Measurements from ENCODE around the gene KDM4C.
A peak's percentile ranks its signal among the peaks of the same experiment; 100 is the strongest.
"Not testable (repeated sequence)": the region's sequence is repeated elsewhere in the genome, so short reads cannot be mapped to it uniquely, and the experiment has no call there.

Gene KDM4C

GRCh38 chr9:6757456-6758247, at the start of gene KDM4C:
TSS of gene KDM4C (plus strand) at chr9:6757973. CDS start at chr9:6792989, 35,016 bp downstream.
- DNase-seq (ENCODE audit: low read depth), result peak; percentile 92

GRCh38 chr9:6708732-6709131, 49.0 kb upstream of the KDM4C start:
- DNase-seq (ENCODE audit: low read depth), result no peak

DNA sequence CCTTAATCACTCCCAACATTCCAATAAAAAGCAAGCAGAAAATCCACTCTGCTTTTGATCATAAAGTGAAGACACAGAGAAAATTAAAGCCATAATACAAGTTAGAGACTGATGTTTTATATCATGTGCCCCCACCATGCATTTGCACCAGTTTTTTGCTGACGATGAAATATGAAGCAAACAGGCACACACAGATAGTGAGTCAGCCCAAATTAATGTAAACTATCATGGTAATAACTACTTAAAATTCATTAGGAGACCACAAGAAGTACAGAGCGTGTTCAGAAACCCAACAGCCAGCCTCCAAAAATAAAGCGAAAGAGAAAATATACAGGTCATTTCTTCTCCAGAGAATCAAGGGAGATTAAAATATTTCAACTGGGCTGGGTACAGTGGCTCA, 46.4 kb upstream of the KDM4C start:
- no peak for DNase-seq (ENCODE audit: low read depth)

DNA sequence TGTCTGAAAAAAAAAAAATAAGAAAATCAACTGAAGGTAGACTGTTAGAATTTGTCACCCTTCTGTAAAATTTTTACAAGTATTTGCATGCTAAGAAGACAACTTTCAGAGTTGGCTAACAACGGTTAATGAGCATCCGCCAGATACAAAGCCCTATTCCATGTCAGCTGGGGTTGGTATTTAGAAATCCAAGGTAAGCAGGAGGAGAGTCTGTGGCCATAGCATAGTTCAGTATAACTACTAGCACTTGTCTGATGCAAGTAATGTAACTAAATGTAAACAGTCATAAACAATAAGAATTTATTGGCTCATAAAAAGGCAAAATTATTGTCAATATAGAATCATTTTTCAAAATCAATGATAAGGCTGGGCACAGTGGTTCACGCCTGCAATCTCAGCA, 45.7 kb upstream of the KDM4C start:
- no peak for DNase-seq (ENCODE audit: low read depth)

DNA sequence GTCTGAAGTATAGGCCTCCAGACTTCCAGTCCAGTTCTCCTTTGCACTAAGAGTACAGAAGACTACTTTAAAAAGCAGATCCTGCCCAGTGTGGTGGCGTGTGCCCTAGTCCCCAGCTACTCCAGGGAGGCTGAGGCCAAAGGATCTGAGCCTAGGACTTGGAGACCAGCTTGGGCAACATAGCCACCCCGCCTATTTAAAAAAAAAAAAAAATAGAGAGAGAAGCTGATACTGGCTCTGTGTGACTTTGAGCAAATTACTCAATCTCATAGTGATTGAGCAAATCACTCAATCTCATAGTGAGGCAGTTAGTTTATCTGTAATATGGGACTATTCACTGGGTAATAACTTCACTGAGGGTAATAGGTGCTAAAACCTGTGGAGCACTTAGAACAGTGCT, 43.6 kb upstream of the KDM4C start:
- no peak for DNase-seq (ENCODE audit: low read depth)

- not testable (repeated sequence) for DNase-seq (ENCODE audit: low read depth)
These were observed 42.5 kb upstream of the KDM4C start for GRCh38 chr9:6715153-6715754.

DNA sequence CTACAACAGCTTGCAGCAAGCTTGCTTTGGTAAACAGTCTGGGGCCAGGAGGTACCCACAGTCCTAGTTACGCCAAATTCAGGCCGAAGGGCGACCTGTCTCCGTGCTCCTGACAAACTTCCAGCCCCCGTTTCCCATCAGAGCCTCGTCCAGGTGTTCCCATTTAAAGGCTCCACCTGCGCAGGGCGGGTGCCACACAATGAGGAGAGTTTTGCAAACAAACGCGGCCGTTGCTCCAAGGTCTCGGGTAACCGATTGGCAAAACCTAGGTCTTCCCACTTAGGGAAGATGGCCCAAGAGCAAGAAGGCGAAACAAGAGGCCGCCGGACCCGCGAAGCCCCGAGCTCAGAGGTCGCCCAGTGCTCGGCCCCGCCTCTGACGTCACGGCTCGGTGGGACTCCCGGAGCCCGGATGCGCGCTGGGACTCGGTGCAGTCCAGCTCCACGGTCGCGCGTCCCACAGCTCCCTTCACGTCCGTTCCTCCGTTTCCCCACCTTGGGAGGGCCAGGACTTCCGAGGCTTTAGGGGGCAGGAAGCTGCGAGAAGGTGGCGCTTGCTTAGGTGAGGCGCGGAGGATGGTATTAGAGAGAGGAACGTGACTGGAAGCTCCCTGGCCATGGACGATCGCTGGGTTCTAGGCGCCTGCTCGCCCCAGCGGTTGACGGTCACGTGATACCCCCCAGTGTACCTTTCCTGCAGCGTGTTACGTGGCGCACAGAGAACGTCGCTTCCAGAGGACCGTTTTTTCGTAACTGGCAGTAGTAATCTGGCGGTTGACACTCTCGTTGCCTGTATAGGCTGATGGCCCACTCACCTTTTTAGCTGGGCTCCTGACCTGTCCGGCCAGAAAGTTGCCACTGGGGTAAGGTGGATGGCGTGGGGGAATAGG, 41.8 kb upstream of the KDM4C start:
- DNase-seq (ENCODE audit: low read depth), result peak; percentile 53

- no peak for DNase-seq (ENCODE audit: low read depth)
These were observed 41.0 kb upstream of the KDM4C start for GRCh38 chr9:6716766-6717165.

DNA sequence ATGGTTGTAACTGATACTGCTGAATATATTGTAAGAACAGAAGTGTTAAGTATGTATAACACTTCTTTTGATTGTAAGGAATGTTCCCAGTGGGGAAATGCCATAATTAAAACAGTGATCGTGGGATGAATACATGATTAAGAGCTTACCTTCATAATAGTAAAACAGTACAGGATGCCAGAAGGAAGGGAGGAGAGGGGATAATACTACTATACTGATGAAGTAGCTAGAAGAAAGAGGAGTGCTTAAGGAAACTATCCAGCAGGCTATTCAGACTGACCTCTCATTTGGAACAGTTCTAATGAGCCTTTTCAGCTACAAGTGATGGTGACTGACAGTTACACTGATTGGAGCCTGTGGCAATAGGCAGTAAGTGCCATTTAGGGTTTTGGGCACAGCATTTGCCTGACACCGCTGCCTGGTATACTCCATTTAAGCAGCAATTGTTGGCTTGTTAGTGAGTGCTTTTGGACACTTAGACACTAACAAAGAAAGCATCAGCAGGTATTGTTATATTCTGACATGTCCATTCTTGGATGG, 33.8 kb upstream of the KDM4C start:
- no peak for DNase-seq (ENCODE audit: low read depth)

GRCh38 chr9:6733257-6733656, 24.5 kb upstream of the KDM4C start:
- no peak for DNase-seq (ENCODE audit: low read depth)

DNA sequence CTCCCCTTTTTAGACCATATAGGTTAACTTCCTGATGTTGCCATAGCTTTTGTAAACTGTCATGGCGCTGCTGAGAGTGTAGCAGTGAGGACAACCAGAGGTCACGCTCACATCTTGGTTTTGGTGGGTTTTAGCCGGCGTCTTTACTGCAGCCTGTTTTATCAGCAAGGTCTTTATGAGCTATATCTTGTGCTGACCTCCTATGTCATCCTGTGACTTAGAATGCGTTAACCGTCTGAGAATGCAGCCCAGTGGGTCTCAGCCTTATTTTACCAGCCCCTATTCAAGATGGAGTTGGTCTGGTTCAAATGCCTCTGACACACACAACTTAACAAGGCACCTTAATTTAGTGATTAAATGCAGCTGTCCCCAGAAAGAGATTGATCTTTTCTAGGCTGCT, 23.9 kb upstream of the KDM4C start:
- no peak for DNase-seq (ENCODE audit: low read depth)

DNA sequence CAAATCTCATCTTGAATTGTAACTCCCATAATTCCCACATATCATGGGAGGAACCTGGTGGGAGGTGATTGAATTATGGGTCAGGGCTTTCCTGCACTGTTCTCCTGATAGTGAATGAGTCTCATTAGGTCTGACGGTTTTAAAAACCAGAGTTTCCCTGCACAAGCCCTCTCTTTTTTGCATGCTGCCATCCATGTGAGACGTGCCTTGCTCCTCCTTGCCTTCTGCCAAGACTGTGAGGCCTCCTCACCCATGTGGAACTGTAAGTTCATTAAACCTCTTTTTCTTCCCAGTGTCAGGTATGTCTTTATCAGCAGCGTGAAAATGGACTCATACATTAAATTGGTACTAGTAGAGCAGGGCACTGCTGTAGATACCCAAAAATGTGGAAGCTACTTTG, 22.4 kb upstream of the KDM4C start:
- DNase-seq (ENCODE audit: low read depth), result no peak

GRCh38 chr9:6739218-6739617, 18.6 kb upstream of the KDM4C start:
- DNase-seq (ENCODE audit: low read depth), result no peak

DNA sequence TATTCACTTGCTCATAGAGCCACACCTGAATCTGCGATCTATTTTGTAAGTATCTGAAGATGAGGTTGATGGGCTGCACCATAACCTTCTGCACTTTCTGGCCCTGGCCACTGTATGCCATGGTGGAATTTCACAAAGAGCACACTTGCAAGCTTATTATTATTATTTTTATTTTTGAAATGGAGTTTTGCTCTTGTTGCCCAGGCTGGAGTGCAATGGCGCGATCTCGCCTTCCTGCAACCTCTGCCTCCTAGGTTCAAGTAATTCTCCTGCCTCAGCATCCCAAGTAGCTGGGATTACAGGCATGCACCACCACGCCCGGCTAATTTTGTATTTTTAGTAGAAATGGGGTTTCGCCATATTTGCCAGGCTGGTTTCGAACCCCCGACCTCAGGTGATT, 8.9 kb upstream of the KDM4C start:
- DNase-seq (ENCODE audit: low read depth), result not testable (repeated sequence)

DNA sequence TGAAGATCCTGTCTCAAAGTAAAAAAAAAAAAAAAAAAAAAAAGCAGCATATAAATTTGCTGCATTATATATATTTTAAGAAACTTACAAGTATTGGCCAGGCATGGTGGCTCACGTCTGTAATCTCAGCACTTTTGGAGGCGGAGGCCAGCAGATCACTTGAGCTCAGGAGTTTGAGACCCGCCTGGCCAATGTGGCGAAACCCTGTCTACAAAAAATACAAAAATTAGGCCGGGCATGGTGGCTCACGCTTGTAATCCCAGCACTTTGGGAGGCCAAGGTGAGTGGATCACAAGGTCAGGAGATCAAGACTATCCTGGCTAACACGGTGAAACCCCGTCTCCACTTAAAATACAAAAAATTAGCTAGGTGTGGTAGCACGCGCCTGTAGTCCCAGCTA, 2.9 kb upstream of the KDM4C start:
- DNase-seq (ENCODE audit: low read depth), result not testable (repeated sequence)

GRCh38 chr9:6757132-6757455, 679 bp upstream of the KDM4C start:
- DNase-seq (ENCODE audit: low read depth), result peak; percentile 61

DNA sequence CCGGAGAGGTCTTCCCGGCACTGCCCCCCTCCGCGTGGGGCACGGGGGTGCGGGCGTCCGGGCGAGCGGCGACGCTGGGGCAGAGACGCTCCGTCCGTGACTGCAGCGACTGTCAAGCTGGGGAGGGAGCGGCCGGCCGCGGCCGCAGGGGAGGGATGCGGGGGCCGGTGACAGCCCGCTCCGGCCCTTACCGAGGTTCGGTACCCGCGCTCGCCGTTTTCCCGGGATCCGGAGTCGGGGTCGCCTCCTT, 400 bp downstream of the KDM4C start:
- DNase-seq (ENCODE audit: low read depth), result no peak

- peak; percentile 33 for DNase-seq (ENCODE audit: low read depth)
These were observed 868 bp downstream of the KDM4C start for GRCh38 chr9:6758498-6759184.

DNA sequence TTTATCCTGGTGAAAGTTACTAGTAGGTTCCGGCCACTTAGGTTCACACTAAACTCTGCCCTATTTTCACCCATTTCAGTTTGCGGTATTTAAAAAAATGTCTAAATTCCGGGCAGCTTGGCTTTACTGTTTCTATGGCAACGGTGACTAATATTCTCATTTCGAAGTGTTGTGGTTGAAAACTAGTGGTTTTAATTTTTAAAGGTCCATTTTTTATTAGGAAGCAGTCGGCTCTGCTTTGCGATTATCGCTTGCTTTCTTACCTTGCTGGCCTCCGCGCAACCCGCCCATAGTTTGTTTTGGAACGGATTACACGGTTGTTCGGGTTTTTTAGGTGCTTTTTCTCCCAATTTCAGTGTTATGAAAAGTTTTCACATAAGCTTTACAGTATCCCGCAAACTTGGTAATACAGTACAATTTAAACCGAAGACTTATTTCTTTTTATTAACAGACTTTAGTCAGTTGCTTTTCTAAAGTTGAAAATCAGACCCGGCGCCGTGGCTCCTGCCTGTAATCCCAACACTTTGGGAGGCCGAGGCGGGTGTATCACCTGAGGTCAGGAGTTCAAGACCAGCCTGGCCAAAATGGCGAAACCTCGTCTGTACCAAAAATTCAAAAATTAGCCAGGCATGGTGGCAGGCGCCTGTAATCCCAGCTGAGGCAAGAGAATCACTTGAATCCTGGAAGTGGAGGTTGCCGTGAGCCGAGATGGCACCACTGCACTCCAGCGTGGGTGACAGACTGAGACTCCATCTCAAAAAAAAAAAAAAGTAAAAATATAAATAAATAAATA, 1.6 kb downstream of the KDM4C start:
- DNase-seq (ENCODE audit: low read depth), result no peak

DNA sequence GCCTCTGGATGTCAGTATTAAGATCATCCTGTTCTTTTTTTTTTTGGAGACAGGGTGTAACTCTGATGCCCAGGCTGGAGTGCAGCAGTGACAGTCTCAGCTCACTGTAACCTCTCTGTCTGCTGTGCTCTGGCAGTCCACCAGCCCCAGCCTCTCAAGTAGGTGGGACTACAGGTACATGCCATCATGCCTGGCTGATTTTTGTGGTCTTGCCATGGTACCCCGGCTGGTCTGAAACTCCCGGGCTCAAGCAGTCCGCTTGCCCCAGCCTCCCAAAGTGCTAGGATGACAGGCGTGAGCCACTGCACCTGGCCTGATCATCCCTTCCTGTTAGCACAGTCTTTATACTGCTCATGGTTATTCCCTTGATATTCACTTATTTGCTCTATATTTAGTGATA, 3.5 kb downstream of the KDM4C start:
- no peak for DNase-seq (ENCODE audit: low read depth)

- no peak for DNase-seq (ENCODE audit: low read depth)
These were observed 5.5 kb downstream of the KDM4C start for GRCh38 chr9:6763244-6763643.

GRCh38 chr9:6764011-6764410, 6.2 kb downstream of the KDM4C start:
- DNase-seq (ENCODE audit: low read depth), result no peak

Measured in stimulated activated CD4-positive, alpha-beta T cell treated with anti-CD3 and anti-CD28 coated beads, Interleukin-2, amount 100 ng/mL, for 4 hours (primary cell).